GM18508 (cell line): Measurements from ENCODE around the gene HRH3.

Source experiments
- ATAC-seq: cut with Tn5 transposase; IDR thresholded peaks from one replicate; pipeline ENCODE4 v1.9.1; 2021; ENCODE audit warnings: moderate number of reproducible peaks; ENCODE audit not compliant: insufficient read depth, unreplicated experiment

The HRH3 gene

DNA sequence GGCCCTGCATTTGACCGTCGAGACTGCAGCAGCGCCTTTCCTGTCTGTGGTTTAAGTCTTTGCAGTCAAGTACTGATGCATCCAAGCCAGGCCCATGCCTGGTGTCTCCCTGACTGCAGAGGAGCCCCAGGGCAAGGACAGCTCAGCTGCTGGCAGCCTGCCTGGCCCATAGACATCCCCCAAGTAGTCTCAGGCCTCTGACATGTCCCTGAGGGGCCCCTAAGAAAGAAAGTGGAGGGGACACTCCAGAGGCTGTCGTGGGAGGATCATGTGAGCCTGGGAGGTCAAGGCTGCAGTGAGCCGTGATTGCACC lies 18.0 kb downstream of the HRH3 start:
- no peak for ATAC-seq

DNA sequence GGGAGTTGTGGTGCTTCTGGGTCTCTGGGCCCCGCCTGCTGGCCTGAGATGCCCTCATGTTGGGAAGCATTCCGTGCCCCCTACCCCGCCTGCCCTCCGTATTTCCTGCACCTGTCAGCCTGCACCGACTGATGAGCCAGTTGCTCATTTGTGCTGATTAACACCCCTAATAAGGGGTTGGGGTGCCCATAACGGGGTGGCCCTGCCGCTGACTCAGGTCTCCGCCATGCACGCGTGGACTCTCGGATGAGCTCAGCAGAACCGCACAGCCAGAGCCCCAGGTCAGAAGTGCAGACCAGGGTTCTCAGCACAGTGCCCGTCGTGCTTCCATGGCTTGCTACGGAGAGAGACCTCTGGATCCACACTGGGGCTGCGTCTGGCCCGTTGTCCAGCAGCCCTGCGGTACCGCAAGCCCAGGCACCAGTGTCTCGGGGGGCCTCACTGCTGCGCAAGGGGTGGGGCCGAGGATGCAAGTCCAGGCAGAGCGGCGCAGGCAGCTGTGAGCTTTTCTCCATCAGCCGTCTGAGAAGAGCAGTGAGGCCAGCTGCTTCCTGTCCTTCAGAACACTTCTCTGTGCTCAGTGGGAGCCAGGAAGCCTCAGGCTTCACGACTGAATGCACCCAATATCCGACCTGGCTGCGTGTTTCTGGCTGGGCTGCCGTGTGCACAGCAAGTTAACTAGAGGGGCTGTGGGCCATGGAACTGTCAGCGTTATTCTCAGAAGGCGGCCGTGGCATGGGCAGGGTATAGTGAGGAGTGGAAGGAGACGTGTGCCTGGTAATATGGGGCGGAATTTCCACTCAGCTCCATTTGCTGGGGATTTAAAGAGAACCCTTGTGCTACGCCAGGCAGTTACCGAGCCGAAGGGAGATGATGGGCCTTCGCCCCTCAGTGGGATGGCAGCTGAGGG lies 18.6 kb downstream of the HRH3 start:
- no peak for ATAC-seq

DNA sequence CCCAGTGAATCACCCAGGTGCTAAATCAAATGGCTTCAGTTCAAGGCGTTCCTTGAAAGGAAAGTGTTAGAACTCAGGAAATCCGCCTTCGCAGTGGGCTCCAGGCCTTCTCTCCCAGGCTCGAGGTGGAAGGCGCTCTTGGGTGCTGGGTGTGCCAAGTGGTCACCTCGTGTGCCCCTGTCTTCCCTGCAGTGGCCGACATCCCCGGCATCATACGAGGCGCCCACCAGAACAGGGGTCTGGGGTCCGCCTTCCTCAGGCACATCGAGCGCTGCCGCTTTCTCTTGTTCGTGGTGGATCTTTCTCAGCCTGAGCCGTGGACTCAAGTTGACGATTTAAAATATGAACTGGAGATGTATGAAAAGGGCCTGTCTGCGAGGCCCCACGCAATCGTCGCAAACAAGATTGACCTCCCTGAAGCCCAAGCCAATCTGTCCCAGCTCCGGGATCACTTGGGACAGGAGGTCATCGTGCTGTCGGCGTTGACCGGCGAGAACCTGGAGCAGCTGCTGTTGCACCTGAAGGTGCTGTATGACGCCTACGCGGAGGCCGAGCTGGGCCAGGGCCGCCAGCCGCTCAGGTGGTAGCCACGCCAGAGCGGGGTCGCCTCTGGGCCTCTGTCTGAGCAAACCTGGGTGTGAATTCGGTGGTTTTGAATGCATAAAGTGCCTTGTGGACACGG lies 19.4 kb downstream of the HRH3 start:
- no peak for ATAC-seq

DNA sequence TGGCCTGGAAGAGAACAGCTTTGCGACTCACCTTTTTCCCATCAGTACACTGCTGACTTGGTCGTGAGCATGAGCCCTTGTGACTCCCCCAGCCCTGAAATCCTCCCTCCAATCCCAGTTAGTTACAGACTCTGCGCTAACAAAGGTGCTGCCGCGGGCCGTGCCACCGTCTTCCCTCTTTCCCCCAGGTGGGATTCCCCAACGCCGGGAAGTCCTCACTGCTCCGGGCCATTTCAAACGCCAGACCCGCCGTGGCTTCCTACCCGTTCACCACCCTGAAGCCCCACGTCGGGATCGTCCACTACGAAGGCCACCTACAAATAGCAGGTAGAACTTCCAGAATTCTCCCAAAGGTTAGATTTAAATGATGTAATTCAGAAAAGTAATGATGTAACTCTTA lies 21.1 kb downstream of the HRH3 start:
- no peak for ATAC-seq

DNA sequence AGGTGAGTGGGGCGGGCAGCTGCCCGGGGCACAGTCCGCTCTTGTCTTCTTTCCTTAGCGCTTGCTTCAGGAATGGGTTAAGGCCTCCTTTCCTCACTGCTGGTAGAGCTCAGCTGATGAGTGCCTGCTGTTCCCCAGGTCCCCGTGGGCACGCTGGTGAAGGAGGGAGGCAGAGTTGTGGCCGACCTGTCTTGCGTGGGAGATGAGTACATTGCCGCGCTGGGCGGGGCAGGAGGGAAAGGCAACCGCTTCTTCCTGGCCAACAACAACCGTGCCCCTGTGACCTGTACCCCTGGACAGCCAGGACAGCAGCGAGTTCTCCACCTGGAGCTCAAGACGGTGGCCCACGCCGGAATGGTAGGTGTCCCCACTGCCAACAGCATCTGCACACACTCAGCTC lies 21.6 kb downstream of the HRH3 start:
- no peak for ATAC-seq

DNA sequence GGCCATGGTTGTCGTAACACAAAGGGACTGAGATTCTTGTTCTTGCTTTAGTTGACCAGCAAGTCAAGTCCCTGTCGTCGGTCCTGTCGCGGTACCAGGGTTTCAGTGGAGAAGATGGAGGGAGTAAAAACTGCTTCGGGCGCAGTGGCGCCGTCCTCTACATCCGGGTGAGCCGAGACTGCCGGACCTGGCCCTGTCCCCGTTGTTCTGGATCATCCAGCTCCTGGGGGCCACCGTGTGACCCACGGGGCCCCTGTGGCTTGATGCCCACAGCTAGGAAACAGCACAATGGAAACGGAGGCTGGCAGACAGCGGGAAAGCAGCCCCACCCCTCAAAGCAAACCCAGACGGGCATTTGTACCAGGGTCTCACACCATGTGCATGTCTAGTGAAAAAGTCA lies 22.3 kb downstream of the HRH3 start:
- no peak for ATAC-seq

DNA sequence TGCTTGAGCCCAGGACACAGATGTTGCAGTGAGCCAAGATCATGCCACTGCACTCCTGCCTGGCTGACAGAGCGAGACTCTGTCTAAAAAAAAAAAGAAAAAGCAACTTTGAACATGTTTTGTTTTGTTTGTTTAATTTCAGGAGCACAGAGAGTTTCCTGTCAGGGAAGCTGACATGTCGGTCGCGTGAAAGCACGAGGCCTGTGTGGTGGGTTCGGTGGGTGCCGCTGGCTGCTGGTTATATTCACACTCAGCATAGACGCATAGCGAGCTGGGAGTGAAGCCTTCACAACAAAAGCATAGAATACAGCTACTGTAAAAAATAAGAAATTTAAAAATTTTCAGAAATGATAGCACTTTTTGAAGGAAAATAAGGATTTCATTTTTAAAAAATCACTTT lies 22.8 kb downstream of the HRH3 start:
- no peak for ATAC-seq

DNA sequence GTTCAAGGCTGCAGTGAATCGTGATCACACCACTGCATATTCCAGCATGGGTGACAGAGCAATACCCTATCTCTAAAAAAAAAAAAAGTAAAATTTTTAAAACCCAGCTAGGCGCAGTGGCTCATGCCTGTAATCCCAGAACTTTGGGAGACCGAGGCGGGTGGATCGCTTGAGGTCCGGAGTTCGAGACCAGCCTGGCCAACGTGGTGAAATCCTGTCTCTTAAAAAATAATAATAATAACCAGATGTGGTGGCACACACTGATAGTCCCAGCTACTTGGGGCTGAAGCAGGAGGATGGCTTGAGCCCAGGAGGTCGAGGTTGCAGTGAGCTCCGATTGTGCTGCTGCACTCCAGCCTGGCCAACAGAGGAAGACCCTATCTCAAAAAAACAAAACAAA lies 23.8 kb downstream of the HRH3 start:
- ATAC-seq, result no peak

DNA sequence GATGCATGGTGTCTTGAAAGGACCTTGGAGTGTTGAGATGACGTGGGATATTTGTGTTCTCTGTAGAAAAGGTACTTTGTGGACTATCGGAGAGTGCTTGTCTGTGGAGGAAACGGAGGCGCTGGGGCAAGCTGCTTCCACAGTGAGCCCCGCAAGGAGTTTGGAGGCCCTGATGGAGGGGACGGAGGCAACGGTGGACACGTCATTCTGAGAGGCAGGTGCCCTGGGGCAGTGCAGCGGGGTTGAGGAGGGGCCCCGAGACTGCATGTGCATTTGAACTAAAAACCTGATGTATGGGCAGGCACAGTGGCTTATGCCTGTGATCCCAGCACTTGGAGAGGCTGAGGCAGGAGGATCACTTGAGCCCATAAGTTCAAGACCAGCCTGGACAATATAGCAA lies 24.3 kb downstream of the HRH3 start:
- no peak for ATAC-seq

DNA sequence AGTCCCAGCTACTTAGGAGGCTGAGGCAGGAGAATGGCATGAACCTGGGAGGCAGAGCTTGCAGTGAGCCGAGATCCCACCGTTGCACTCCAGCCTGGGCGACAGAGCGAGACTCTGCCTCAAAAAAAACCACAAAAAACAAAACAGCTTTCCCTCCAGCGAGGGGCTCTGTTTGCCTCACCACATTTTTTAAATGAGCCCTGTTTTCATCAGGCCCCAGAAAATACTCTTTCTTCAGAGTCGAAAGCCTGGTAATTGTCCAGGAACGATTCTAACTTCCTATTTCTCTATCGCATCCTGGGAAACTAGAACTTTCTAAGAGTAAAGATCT lies 25.0 kb downstream of the HRH3 start:
- no peak for ATAC-seq

DNA sequence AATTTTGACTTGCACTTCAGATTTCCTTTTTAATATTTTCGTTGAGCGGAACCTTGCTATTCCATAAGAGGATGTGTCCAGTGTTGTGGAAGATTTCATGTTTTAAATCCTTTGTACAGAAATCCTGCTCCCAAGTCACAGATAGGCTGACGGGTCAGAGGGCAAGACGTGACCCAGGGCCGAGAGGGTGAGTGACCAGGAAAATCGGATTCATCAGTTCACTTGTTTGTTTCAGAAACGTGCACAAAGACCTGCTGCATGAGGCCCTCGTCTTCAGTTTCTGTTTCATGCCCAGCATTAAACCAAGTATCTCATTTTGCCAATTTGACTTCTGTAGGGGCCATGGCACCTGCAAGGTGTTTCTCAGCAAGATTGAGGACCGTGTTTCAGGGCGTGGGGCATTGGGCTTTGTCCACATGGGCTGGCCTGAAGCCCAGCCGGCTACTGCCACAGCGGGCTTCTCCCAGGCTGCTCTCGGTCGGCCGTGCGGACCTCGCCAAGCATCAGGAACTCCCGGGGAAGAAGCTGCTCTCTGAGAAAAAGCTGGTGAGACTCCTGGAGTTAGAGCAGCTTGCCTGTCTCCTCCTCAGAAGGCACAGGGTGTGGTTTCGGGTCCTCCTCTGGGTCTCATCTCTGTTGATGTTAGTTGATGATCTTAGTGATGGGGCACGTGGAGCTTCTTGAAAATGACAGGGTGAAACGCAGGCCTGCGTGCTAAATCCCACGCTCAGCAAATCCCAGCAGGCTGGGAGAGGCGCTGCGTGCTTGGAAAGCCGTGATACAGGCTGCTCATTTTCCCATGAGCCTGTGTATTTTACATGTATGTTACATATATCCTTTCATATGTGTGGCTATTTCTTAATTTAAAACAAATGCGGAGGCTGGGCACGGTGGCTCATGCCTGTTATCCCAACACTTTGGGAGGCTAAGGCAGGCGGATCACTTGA lies 26.7 kb downstream of the HRH3 start:
- ATAC-seq, result no peak

DNA sequence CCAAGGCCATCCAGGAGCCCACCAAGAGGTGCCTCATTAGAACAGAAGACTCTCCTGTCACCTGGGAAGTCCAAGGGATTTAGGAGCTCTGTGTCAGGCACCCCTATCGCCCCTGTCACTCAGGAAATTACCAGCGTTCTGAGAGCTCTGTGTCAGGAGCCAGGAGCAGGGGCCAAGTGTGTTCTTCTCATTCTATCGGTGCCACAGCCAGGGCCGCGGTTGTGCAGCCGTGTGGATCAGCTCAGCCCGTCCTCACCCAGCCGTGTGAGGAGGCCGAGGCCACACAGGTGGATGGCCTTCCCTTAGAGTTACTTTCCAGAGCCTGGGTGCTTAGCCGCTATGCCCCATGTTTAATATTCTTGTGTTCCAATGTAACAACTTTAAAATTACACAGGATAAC lies 27.4 kb downstream of the HRH3 start:
- ATAC-seq, result no peak

DNA sequence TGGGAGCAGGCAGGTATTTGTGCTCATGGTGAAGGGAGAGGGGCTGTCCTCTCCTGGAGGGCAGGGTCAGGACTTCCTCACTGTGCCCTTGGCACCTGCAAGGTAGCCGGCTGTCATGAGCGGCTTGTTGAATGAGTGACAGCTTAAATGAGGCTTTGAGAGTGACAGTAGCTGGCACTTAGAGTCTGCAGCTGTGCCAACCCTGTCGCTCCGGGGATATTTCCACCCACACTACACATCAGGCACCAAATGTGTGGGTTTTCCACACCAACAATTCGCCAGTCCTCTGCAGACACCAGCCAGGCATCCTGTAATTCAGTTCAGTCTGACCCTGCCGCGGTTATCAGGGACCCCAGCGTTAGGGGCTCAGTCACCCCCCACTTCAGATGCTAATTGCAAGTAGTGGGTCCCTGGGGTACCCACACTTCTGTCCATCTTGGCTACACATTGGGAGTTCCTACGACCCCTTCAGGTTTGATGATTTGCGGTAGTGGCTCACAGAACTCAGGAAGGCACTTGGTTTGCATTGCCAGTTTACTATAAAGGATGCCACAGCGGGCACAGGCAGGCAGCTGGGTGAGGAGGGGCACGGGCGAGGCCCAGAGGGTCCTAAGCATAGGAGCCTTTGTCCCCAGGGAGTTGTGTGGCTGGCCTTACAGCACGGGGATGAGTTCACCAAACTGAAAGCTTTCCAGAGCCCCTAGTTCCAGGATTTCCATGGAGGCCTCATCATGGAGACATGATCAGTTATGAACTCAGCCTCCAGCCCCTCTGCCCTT lies 28.1 kb downstream of the HRH3 start:
- ATAC-seq, result no peak

DNA sequence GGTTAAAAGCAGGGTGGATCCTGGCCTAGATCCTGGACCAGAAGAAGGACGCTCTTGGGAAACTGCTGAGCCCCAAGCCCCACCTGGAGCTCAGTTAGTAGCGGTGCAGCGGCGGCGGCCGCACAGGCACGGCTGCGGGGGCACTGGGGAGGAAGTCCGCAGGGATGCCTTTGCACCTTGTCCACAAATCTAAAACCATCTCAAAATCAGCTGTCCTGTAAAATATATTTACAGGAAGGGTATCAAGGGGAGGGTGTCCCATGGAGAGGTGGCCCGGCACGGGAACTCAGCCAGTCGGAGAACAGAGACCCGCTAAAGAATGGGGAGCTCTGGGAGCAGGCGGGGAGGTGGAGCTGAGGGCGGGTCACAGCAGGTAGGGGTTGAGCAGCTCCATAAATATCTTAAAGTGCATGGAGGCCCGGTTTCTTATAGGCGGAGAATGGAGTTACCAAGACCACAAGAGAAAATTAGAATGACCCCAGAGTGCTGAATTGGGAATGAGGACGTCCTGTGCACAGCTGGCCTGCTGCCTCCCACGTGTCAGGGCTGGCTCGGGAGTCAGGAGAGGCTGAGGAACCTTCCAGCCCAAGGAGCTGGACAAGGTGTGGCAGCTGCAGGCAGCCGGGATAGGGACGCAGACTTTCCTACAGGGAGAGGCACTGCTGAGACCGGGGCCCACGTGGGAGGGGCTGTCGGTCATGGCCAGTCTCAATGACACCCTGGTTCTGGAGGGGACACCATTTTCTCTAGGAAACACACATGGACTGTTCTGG lies 29.3 kb downstream of the HRH3 start:
- ATAC-seq, result no peak

DNA sequence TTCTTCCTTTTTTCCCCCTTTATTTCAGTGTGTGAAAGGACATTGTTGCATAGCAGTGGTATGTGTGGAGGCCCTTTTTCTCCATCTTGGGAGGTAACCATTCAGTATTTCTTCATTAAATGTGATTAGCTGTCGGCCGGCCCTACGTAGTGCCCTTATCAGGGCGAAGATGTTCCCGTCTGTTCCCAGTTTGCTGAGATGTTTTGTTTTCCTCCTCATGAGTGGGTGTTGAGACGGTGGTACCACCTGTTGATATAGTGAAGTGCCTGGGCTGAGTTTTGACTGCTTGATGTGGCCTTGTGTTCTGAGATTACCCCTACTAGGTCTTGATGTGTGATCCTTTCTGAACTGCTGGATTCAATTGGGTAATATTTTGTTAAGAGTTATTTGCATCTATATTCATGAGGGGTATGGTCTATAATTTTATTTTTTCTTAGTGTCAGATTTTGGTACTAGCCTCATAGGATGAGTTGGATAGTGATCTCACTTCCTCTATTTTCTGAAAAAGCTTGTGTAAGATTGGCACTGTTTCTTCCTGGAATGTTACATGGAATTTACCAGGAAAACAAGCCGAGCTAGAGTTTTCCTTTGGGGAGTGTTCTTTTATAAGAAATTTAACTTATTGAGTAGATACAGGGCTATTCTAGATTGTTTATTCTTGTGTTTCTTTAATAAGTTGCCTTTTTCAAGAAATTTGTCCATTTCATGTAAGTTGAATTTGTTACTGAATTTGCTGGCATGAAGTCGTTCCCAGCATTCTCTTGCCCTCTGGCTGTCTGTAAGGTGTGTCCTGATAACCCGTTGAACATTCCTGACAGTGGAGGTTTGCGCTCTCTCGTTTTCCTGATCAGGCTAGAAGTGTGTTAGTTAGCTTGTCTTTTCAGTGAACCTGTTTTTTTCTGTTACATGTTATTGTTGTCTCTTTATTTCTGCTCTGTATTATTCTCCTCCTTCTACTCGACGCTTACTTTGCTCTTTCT lies 32.9 kb downstream of the HRH3 start:
- ATAC-seq, result no peak

DNA sequence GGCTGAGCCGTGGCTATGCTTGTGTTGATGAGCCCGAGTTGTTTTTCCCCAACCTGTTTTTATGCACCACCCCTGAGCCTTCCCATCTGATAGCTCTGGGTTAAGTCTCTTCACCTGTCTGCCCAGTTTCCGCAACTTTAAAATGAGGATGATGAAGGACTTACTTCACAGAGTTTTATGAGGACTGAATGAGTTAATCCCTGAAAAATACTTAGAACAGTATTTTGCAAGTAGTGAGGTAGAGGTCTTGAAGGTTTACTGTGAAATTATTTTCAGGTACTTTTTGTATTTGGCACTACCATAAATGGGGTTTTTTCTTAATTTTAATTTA lies 34.0 kb downstream of the HRH3 start:
- ATAC-seq, result no peak

DNA sequence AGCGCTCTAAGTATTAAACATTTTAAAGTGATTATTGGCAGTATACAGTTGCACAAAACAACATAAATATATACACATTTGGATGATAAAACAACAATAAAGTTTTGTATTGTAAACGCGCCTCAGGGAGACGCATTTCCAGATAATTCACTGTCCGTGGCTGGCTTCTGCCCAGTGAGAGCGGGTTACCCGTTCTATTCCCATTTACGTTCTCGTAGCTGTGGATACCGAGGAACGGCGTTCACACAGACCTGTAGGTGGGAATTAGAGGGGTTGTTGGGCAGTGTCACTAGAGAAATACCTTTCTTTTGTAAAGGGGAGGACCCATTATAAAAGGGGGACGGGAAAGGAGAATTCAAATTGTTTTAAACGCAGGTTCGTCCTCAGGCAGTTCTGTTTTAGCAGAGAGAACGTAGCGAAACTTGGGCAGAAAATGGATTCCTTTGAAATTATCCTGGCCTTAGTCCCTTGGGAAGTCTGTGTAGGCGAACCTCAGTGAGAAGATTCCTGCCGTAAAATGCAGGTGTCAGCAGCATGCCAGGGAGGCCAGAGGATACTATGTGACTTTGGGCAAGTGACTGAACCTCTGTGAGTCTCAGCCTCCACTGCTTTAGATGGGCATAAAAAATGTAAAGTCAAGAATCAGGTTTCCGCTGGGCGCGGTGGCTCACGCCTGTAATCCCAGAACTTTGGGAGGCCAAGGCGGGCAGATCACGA lies 36.5 kb downstream of the HRH3 start:
- no peak for ATAC-seq
